Endothelial cell of umbilical vein (primary cell): ENCODE data around the gene FOXP1. TPM values are rescaled to one million over a fixed set of nuclear protein-coding genes. Genes with fewer than 3 reads are reported as not detected.
A peak's percentile ranks its signal among the peaks of the same experiment; 100 is the strongest.

Experiments used
- BruUV-seq: library from RNA; stranded (reverse); fragments of 400-500 nt; replicated peaks from 2 replicates; lab custom pipeline; 2021; lab: Mats Ljungman, UMichigan
- CTCF ChIA-PET: fragments of 300-600, 350-600 bp; sonication (Branson Sonifier 250); formaldehyde crosslinking; loops from one replicate; lab custom pipeline; 2021; ENCODE audit warnings: antibody characterized with exemption, inconsistent platforms; lab: Charles Lee
- POLR2A ChIA-PET: fragments of 300-600, 350-600 bp; sonication (Branson Sonifier 250); formaldehyde crosslinking; loops from one replicate; lab custom pipeline; 2021; ENCODE audit warnings: antibody characterized with exemption, inconsistent platforms; lab: Charles Lee
- DNase-seq: peaks from one replicate; pipeline ENCODE4 v3.0.0-alpha.2; 2011; ENCODE audit warnings: low read depth, low spot score
- FAIRE-seq: peaks from 2 replicates; lab custom pipeline; 2011; peaks lifted over from hg19 to GRCh38; lab: Jason Lieb, UNC
- H2AFZ ChIP-seq: 2 replicates; pipeline ENCODE4 v1.6.0; 2012; ENCODE audit warnings: low read depth, low read length, control low read depth, inconsistent platforms
- H3K27ac ChIP-seq: 2 replicates; pipeline ENCODE4 v1.5.1; 2011; ENCODE audit warnings: low read depth, mild to moderate bottlenecking, control low read depth, low read length, moderate library complexity; ENCODE audit not compliant: insufficient read depth
- H3K27me3 ChIP-seq, 2 experiments: 2 replicates each; pipeline versions ENCODE4 v1.6.0 to v1.6.1; 2011; ENCODE audit warnings: low read length in 2 of 2, mixed read lengths in 1 of 2; ENCODE audit not compliant: control insufficient read depth in 2 of 2, insufficient read depth in 2 of 2
- H3K36me3 ChIP-seq, 2 experiments: 2 replicates in 1 of 2; 3 replicates in 1 of 2; pipeline ENCODE4 v1.5.1; 2011; ENCODE audit warnings: low read length in 2 of 2, mild to moderate bottlenecking in 1 of 2, moderate library complexity in 1 of 2; ENCODE audit not compliant: control insufficient read depth in 2 of 2, insufficient read depth in 2 of 2; ENCODE audit errors: extremely low read depth in 1 of 2
- H3K4me1 ChIP-seq: 3 replicates; pipeline ENCODE4 v1.5.1; 2011; ENCODE audit warnings: mild to moderate bottlenecking, low read length; ENCODE audit not compliant: control insufficient read depth, insufficient read depth; ENCODE audit errors: extremely low read depth
- H3K4me2 ChIP-seq: 2 replicates; pipeline ENCODE4 v1.6.1; 2011; ENCODE audit warnings: low read length, control low read depth, mixed read lengths; ENCODE audit not compliant: insufficient read depth
- H3K4me3 ChIP-seq, 3 experiments: fragments of 200-600 bp in 1 of 3; sonication (generic), shearing (Covaris generic) in 1 of 3; replicated peaks in 1 of 3; 2 replicates each; pipeline ENCODE4 v1.5.1; 2011 to 2016; ENCODE audit warnings: control low read depth in 3 of 3, low read length in 3 of 3, mild to moderate bottlenecking in 2 of 3, inconsistent platforms in 1 of 3, low read depth in 1 of 3, moderate library complexity in 1 of 3; ENCODE audit not compliant: insufficient read depth in 1 of 3
- H3K79me2 ChIP-seq: 2 replicates; pipeline ENCODE4 v1.6.0; 2012; ENCODE audit warnings: low read length, inconsistent platforms; ENCODE audit not compliant: control insufficient read depth, insufficient read depth
- H3K9ac ChIP-seq: replicated peaks from 2 replicates; pipeline ENCODE3; 2011; ENCODE audit warnings: low read length, control low read depth; ENCODE audit not compliant: insufficient read depth; ENCODE audit errors: extremely low read depth
- H3K9me1 ChIP-seq: replicated peaks from 3 replicates; pipeline ENCODE4 v1.6.0; 2011; ENCODE audit warnings: mild to moderate bottlenecking, low read length; ENCODE audit not compliant: control insufficient read depth, insufficient read depth; ENCODE audit errors: extremely low read depth
- H3K9me3 ChIP-seq: replicated peaks from 2 replicates; pipeline ENCODE4 v1.5.1; 2012; ENCODE audit warnings: low read length, inconsistent platforms; ENCODE audit not compliant: control insufficient read depth, insufficient read depth
- H4K20me1 ChIP-seq: replicated peaks from 2 replicates; pipeline ENCODE3; 2011; ENCODE audit warnings: mild to moderate bottlenecking, low read length; ENCODE audit not compliant: control insufficient read depth, insufficient read depth; ENCODE audit errors: extremely low read depth
- CTCF ChIP-seq, 2 donors: IDR thresholded peaks; 1 replicate in 1 of 2; 2 replicates in 1 of 2; pipeline ENCODE4 v1.5.1; 2011; ENCODE audit warnings: low read length in 2 of 2, mild to moderate bottlenecking in 2 of 2, moderate library complexity in 2 of 2, control low read depth in 1 of 2, inconsistent platforms in 1 of 2, low read depth in 1 of 2; ENCODE audit not compliant: insufficient read depth in 1 of 2; ENCODE audit errors: extremely low read depth in 1 of 2
- EZH2 ChIP-seq: IDR thresholded peaks from 2 replicates; pipeline ENCODE4 v1.6.1; 2012; ENCODE audit warnings: borderline replicate concordance, low read depth, mild to moderate bottlenecking, moderate library complexity, low read length, inconsistent platforms; ENCODE audit not compliant: severe bottlenecking
- FOS ChIP-seq: IDR thresholded peaks from 2 replicates; pipeline ENCODE4 v1.6.1; 2011; ENCODE audit warnings: mild to moderate bottlenecking, low read length, moderate library complexity, borderline replicate concordance; ENCODE audit not compliant: insufficient read depth
- GATA2 ChIP-seq: IDR thresholded peaks from 2 replicates; pipeline ENCODE4 v1.7.0; 2011; ENCODE audit warnings: low read depth, mild to moderate bottlenecking, moderate library complexity, mixed read lengths, low read length; ENCODE audit not compliant: insufficient read length, insufficient read depth
- JUN ChIP-seq: IDR thresholded peaks from 2 replicates; pipeline ENCODE4 v1.6.1; 2011; ENCODE audit warnings: borderline replicate concordance, low read depth; ENCODE audit not compliant: insufficient read length, insufficient read depth
- MYC ChIP-seq: IDR thresholded peaks from one replicate; pipeline ENCODE4 v1.6.1; 2011; ENCODE audit warnings: mild to moderate bottlenecking, low read depth, low read length
- POLR2A ChIP-seq: IDR thresholded peaks from 2 replicates; pipeline ENCODE4 v1.6.1; 2012; ENCODE audit warnings: low read depth, mild to moderate bottlenecking, control low read depth, low read length
- POLR2AphosphoS5 ChIP-seq: IDR thresholded peaks from 2 replicates; pipeline ENCODE4 v1.6.1; 2012; ENCODE audit warnings: low read depth, mild to moderate bottlenecking, control low read depth, low read length, moderate library complexity; ENCODE audit not compliant: insufficient read depth
- dilution Hi-C: fragments of 300-500 bp; cut with MboI; formaldehyde crosslinking; loops from one replicate; pipeline ENCODE4 v1.15.0; 2019; ENCODE audit warnings: low sequenced_read_pairs; ENCODE audit not compliant: extremely low pct_ligation_motif_present
- intact Hi-C: fragments of 100-400 bp; cut with micrococcal nuclease; formaldehyde crosslinking; loops from one replicate; pipeline ENCODE4 v1.10.0; 2022
- polyA plus RNA-seq, 4 experiments: library from polyadenylated mRNA; depleted of rRNA in 3 of 4; stranded (reverse) in 3 of 4; unstranded in 1 of 4; fragments of >200 nt; gene quantifications; 2 replicates each; pipeline versions ENCODE4 v1.2.1 to v1.2.3, GENCODE V29; 2011 to 2012; ENCODE audit warnings: missing spikeins in 1 of 4
- total RNA-seq: library from RNA; stranded (reverse); gene quantifications from 2 replicates; pipeline ENCODE4 v1.2.3, GENCODE V29; 2021
- TF ChIP-seq, protein P1 (sequence below): IDR thresholded peaks from 2 replicates; pipeline ENCODE4 v1.6.1; 2011; ENCODE audit not compliant: insufficient read depth, insufficient read length

FOXP1 gene
- total and polyA plus RNA-seq, 2 donors (not counting 3 experiments of a cell fraction or from before 2014, with no cell fraction given): 41.0 to 107 TPM

DNA sequence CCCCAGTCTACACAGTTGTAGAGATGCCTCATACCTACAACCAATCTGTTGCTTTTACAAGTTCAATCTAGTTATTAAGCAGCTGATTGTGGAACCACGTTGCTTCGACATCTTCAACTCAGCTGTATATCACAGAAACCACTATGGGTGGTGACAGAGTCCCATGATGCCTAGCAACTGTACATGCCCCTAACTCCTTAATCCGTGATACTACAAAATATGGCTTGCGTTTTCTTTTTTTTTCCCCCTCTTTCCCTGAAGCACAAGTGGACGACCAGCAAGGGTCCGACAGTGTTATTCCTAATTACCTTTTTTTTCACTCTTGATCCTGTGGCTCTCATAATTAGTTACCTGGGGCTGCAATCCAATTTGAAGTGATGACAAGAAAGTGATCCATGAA, 478.6 kb downstream of the FOXP1 start:
- no peaks in the 10 kb centered on the region for H3K36me3 ChIP-seq
- peaks cover 80% of the 10 kb centered on the region for H3K4me1 ChIP-seq
- TF ChIP-seq POLR2A: no peak
- TF ChIP-seq, protein P1, sequence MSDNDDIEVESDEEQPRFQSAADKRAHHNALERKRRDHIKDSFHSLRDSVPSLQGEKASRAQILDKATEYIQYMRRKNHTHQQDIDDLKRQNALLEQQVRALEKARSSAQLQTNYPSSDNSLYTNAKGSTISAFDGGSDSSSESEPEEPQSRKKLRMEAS: no peak
- TF ChIP-seq POLR2AphosphoS5: no peak
- TF ChIP-seq GATA2: no peak
- no peak for TF ChIP-seq EZH2
- no peak for TF ChIP-seq CTCF (IDR thresholded peaks at IDR 0.05; ENCODE audit: extremely low read depth in 1 of 2, insufficient read depth in 1 of 2, low read depth in 1 of 2, low read length in 2 of 2)
- TF ChIP-seq JUN: no peak
- no peak for TF ChIP-seq MYC
- no peak for TF ChIP-seq FOS
- H3K9me3 ChIP-seq: no peaks in the 10 kb centered on the region
- H3K27me3 ChIP-seq: no peaks in the 10 kb centered on the region
- H4K20me1 ChIP-seq: no peaks in the 10 kb centered on the region
- no peak overlapping the region for H3K4me3 ChIP-seq
- dilution Hi-C loops (no loop called here), intact Hi-C loops (loop anchor here (1.0 to 10.0 kb wide), 4 partner anchors 200 to 477 kb away; no protein-coding TSS in a partner anchor)
- no peak overlapping the region for H2AFZ ChIP-seq
- H3K27ac ChIP-seq: peak overlapping the region; percentile 92
- DNase-seq (no peak), FAIRE-seq (no peak)
- BruUV-seq: no TSS peak
- no peak overlapping the region for H3K9ac ChIP-seq
- no peaks in the 10 kb centered on the region for H3K9me1 ChIP-seq
- POLR2A ChIA-PET: no interaction called here
- no peak overlapping the region for H3K4me2 ChIP-seq
- CTCF ChIA-PET: interaction anchor here (1.6 kb wide), 1 partner anchor 14 kb away, joined by 5 read pairs; no protein-coding TSS in a partner anchor
- H3K79me2 ChIP-seq: peaks cover 6% of the 10 kb centered on the region
